Stimulated activated CD4-positive, alpha-beta T cell treated with anti-CD3 and anti-CD28 coated beads, Interleukin-4, amount 100 ng/mL, for 48 hours (primary cell): ENCODE measurements around the gene MMP14.
A peak's percentile ranks its signal among the peaks of the same experiment; 100 is the strongest.

Experiments used
- DNase-seq, 2 donors: peaks; one replicate each; pipeline ENCODE4 v3.0.0-alpha.2; 2020; ENCODE audit warnings: low read depth in 2 of 2

Gene MMP14

DNA sequence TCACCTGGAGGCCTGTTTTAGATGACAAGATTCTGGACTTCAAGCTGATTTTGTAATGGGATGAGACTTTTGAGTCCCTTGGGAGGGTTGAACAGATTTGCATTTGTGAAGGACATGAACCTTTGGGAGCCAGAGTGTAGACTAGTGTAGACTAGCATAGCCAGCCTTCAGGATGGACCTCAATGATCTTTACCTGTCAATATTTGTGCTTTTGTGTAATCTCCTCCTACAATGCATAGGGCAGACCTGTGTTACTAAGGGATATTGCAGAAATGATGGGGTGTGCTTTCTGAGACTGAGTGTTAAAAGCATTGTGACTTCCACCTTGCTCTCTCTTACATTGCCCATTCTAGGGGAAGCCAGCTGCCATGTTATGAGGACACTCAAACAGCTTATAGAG is 25.3 kb downstream of the MMP14 start:
- DNase-seq: no peak

DNA sequence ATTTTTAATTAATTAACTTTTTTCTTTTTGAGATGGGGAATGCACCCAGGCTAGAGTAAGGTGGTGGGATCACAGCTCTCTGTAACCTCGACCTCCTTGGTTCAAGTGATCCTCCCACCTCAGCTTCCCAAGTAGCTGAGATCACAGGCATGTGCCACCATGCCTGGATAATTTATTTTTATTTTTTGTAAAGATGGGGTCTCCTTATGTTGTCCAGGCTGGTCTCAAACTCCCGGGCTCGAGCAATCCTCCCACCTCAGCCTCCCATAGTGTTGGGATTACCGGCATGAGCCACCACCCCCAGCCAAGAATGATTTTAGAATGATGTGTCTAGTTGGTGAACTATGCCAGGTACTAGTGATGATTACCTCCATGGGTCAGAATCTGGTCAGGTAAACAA is 28.6 kb downstream of the MMP14 start:
- DNase-seq: no peak

DNA sequence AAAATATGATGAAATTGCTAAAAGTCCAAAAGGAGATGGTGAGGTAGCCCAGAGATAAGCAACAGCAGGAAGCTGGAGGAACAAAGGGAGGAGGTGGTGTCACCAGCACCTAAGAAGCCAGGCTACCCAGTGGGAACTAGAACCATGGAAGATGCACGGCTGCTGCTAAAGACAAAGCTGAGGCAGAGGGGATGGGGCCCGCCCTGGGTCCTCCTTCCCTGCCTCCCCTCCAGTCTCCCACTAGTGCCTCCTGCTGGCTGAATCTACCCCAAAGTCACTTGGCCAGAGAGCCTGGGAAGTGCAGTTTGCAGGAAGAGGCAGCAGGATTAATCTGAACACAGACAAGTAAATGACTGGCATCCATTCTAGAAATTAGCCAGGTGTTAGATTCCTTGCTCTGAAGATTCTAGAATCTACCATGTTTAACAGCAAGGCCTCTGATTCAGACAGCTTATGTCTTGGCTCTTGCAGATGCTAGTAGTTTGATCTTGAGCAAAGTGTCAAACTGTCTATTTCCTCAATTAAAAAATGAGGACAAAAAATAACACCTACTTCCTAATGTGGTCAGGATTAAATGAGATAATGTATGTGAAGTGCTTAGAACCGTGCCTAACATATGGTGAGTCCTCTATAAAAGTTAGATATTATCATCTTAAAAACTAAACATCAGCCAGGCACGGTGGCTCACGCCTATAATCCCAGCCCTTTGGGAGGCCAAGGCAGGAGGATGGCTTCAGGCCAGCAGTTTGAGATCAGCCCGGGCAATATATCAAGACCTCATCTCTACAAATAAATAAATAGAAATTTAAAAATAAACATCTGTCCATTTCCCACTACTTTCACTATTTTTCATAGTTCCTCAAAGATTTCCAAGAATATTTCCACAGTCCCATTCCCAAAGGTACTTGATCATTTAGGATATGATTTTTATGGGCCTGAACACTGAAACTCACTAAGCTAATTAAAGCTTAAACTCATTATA is 29.3 kb downstream of the MMP14 start:
- DNase-seq: no peak

DNA sequence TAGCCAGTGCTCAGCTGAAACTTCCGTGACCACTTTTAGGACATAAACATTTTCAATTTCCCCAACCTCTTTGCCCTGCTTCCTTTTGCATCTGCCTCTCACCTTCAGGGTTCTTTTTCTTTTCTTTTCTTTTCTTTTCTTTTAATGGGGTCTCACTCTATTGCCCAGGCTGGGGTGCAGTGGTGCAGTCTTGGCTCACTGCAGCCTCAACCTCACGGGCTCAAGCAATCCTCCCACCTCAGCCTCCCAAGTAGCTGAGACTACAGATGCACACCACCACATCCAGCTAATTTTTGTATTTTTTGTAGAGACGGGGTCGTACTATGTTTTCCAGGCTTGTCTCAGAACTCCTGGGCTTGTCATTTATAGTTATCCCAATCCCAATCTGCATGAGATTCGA is 30.5 kb downstream of the MMP14 start:
- DNase-seq: no peak

DNA sequence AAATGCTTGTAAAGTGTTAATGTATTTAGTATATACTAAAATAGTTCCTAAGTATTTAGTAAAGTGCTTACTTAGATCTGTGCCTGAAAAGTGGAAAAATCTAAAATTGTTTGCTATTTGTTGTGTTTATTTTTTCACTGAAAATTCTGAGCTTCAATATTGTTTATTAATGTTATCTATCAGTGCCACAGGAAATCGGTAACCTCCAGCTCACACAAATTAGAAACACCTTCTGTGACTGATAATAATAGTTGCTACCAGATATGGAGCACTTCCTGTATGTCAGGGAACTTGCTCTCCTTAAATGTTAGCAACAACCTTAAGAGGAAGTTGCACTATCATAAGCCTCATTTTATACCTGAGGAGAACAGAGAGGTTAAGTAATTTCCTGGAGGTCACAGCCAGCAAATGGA is 34.4 kb downstream of the MMP14 start:
- DNase-seq: no peak

DNA sequence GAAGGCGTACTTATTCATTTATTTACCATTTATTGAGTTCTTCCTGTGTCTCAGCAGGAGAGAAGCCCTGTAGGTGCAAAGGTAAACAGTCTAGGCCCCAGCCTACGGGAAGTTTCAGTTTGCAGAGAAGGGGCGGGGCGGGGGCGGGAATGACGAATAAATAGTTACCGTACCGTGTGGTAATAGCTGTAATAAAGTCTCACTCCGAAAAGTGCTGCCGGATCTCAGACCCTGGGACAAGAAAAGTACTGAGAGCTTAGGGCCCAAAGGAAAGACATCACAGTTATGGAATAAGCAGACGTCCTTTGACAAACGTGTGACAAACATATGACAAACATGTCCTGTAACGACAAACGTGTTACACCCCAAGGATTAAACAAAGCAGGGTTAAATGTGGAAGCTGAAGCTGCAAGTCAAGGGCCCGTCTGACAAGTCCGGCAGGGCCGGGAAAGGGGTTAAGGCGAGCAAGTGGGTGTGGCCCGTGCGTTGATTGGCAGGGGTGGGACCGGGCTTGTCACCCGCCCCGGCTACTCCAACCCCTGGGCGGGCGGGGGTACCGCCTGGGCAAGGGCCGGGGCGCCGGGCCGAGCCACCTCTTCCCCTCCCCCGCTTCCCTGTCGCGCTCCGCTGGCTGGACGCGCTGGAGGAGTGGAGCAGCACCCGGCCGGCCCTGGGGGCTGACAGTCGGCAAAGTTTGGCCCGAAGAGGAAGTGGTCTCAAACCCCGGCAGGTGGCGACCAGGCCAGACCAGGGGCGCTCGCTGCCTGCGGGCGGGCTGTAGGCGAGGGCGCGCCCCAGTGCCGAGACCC is 35.0 kb downstream of the MMP14 start, which contains the start of gene LRP10:
TSS of gene LRP10 (plus strand) at position 517 of the 809 bp plus-strand sequence. CDS start 564 bp downstream, outside the sequence.
- peak; percentile 69 to 76 for DNase-seq

DNA sequence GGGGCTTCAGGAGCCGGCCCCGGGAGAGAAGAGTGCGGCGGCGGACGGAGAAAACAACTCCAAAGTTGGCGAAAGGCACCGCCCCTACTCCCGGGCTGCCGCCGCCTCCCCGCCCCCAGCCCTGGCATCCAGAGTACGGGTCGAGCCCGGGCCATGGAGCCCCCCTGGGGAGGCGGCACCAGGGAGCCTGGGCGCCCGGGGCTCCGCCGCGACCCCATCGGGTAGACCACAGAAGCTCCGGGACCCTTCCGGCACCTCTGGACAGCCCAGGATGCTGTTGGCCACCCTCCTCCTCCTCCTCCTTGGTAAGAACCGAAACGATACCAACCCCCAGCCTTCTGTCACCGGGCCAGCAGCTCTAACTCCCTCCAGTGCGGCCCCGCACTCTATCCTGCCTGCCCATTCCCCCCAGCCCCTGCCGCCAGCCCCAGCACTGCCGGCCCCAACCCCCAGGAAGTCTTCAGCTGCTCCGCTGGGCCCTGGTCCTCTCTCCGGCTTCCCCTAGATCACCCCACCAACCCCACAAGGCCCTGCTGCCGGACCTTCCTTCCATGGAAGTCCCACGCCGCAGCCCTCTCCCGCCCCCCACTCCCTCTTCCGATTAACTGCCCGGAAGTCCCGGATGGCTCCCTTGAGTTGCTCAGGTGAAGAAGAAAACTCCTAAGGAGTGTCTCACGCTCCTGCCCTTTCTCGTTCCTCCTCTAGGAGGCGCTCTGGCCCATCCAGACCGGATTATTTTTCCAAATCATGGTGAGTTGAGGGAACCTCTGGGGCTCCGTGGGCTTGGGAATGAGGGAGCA is 35.8 kb downstream of the MMP14 start:
- DNase-seq: peak; percentile 67 to 68

DNA sequence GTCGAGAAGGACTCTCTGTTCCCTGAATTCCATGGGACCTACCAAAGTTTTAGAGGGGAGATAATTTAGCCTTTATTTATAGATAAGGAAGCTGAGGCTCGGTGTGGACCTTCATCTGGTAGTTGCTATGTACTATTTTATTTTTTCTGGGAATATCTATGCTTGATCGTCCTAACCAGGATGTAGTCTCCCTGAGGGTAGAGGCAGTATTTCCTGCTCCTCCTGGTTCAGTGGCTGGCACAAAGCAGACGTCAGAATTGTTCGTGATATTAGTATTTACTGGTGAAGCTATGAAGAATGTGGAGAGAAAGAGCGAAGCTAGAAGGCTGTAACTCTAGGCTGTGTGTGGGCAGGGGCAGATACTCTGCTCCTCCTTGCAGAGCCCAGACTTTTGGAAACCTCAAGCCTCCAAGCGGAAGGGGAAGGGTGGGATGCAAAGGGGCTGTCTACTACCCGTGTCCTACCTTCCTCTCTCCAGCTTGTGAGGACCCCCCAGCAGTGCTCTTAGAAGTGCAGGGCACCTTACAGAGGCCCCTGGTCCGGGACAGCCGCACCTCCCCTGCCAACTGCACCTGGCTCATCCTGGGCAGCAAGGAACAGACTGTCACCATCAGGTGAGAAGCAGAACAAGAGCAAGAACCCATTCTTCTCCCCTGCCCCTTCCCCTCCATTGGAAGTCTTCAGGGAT is 36.6 kb downstream of the MMP14 start:
- no peak for DNase-seq

DNA sequence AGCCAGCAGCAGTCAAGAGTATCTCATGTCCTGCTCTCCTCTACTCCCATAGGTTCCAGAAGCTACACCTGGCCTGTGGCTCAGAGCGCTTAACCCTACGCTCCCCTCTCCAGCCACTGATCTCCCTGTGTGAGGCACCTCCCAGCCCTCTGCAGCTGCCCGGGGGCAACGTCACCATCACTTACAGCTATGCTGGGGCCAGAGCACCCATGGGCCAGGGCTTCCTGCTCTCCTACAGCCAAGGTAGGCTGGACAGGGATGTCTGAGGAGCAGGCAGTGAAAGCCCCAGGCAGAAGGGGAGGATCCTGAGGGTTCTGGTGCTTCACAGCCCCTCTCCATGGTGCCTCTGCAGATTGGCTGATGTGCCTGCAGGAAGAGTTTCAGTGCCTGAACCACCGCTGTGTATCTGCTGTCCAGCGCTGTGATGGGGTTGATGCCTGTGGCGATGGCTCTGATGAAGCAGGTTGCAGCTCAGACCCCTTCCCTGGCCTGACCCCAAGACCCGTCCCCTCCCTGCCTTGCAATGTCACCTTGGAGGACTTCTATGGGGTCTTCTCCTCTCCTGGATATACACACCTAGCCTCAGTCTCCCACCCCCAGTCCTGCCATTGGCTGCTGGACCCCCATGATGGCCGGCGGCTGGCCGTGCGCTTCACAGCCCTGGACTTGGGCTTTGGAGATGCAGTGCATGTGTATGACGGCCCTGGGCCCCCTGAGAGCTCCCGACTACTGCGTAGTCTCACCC is 38.8 kb downstream of the MMP14 start:
- no peak for DNase-seq

DNA sequence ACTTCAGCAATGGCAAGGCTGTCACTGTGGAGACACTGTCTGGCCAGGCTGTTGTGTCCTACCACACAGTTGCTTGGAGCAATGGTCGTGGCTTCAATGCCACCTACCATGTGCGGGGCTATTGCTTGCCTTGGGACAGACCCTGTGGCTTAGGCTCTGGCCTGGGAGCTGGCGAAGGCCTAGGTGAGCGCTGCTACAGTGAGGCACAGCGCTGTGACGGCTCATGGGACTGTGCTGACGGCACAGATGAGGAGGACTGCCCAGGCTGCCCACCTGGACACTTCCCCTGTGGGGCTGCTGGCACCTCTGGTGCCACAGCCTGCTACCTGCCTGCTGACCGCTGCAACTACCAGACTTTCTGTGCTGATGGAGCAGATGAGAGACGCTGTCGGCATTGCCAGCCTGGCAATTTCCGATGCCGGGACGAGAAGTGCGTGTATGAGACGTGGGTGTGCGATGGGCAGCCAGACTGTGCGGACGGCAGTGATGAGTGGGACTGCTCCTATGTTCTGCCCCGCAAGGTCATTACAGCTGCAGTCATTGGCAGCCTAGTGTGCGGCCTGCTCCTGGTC is 39.4 kb downstream of the MMP14 start:
- no peak for DNase-seq

DNA sequence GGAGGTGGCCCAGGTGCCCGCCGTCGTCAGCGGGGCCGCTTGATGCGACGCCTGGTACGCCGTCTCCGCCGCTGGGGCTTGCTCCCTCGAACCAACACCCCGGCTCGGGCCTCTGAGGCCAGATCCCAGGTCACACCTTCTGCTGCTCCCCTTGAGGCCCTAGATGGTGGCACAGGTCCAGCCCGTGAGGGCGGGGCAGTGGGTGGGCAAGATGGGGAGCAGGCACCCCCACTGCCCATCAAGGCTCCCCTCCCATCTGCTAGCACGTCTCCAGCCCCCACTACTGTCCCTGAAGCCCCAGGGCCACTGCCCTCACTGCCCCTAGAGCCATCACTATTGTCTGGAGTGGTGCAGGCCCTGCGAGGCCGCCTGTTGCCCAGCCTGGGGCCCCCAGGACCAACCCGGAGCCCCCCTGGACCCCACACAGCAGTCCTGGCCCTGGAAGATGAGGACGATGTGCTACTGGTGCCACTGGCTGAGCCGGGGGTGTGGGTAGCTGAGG is 40.7 kb downstream of the MMP14 start:
- DNase-seq: no peak

DNA sequence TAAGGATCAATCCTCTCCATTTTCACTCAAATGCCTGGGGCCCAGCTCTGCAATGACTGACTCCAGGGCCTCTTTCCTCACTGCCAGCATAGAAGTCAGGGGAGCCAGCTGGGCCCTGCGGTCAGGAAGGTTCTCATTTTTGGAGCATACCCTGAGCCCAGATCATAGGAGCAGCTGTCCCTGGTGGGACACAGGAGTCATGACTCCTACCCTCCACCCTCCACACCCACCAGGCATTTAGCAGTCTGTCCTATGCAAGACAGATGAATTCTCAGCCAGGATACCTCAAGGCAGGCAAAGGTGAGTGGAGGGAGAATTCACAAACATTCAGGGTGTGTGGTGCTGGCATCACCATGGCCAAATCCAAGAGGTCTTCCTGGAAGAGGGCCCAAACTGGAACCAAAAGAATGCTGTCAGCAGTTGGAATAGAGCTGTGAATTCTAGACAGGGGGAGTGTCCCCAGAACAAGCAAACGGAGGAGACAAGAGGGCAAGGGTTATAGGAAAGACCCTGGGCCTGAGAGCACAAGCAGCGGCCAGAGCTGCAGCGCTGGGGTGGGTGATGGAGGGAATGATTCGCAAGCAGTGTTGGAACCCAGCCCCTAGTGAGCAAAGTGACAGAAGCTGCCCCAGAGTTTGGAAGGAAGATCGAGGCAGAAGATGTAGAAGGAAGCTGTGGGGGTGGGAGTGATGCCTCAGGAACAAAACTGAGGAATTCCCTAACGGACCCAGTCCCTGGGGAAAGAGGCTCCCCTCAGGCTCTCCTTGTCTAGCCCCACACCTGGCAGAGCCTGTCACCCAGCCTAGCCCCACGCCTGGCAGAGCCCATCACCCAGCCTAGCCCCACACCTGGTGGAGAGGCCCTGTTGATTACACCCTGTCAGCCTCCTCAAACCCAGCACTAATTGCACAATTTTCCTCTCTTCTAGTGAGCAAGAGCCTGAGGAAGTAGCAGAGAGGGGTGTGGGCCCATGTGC is 42.2 kb downstream of the MMP14 start:
- no peak for DNase-seq

DNA sequence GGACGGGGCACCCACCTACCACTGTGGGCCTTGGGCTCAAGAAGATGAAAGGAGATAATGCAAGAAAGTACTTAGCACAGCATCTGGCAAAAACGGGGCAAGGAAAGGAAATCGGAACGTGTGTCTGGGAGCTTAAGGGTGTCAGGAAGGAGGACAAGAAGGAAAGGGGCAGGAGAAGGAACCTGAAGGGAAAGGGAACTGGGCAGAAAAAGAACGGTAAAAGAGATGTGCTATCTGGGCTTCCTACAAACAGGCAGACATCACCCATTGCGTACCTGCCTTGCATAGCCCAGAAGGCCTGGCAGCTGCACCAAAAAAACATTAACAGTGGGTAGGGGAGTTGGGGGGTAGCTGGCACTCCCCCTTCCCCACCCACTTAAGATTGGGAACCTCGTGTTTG is 45.7 kb downstream of the MMP14 start:
- DNase-seq: no peak

DNA sequence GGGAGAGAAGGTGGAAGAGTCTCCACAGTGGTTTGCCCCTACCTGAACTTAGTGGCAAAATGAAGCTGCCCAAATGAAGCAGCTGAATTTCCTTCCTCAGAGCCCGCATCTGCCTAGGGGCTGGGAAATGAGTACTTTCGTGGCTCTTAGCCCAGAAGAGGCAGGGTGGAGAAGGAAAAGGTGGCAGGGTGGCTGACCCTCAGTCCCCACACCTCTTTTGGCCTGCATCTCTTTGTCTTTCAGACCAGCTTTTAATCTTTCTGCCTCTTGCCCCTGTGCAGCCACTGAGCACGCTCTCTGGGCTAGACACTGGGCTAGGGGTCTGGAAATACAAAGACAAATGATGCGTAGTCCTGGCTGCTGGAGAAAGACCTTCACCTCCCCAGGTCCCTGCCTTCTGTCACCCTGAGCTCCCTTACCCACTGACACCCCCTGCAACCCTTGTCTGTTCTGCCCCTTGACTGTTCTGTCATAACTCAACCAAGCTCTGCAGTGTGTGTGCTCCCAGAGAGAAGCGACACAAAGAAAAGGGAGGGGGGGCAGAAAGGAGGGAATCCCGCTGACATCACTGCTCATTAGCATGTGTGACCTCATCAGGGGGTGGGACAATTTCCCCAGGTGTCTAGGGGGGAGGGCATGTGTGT is 46.3 kb downstream of the MMP14 start:
- DNase-seq: no peak

DNA sequence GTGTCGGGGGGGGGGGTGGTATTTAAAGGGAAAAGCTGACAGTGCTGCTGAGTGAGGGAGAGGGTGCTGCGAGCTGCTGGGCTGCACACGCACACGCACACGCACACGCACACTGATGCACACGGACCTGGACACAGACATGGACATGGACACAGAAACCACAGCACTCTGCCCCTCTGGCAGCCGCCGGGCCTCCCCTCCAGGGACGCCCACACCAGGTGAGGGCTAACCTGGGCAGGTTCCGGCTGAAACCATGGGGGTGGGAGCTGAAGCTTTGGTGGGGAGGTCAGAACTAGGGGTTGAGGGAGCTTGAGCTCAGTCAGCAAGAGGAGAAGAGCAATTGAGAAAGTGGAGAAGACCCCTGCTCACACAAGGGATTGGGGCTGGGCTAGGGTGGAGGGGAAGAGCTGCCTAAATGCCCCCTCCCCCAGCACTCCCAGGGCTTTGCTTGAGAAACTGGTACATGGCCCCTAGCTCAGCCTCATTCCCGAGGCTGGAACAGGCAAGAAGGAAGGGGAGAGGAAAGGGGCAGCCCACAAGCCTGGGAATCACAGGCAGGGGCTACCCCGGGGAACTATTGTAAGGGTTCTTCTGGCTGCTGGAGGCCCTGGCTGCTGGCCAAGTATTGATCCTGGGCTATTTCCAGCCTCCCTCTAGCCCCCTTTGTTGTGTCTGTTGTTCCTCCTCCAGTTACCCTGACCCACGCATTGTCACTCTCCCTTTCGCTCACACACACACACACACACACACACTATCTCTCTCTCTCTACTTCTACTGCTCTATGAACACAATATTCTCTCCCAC is 47.0 kb downstream of the MMP14 start, which contains the start of gene REM2:
TSS of gene REM2 (plus strand) at position 50 of the 804 bp plus-strand sequence. CDS start at position 116, 66 bp downstream.
- DNase-seq: no peak

DNA sequence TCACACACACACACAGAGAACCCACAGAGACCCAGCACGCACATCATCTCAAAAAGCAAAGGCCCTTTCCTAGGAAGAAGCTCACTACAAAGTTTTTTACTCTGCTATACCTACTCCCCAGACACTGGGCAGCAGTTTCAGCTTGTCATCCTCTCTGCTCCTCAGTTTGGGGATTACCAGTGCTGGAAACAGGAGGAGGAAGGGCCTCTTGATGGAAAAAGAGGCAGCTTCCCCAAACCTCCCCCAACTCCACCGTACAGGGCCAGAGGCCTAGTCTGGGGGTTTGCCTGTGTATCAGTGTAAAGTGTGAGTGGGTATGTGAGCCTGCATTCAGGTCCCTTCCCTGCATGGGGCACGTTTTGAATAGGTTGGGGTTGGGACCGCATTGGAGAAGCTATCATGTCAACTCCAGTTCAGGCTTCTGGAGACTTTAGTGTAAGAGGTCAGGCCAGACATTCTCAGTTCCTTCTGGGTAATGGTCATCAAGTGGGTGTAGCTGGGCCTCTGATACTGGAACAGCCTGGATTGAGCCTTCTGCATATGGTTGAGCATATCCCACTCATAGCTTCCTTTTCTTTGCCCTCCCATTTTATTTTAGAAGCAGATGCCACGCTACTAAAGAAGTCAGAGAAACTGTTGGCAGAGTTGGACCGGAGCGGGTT is 47.8 kb downstream of the MMP14 start:
- no peak for DNase-seq
